Measurements from ENCODE around the gene HIRA. TPM values are rescaled to one million over a fixed set of nuclear protein-coding genes. Genes with fewer than 3 reads are reported as not detected.
A peak's percentile ranks its signal among the peaks of the same experiment; 100 is the strongest.

Gene HIRA
- total and polyA plus RNA-seq, 2 of the 8 experiments (the other 6 are each of a cell fraction or from before 2014, with no cell fraction given), result 34.9 to 67.2 TPM

- Histone ChIP-seq H3K23ac (ENCODE audit: insufficient read length) (no peak overlapping the region), H3K9me3 (ENCODE audit: insufficient read depth in 2 of 2, low read depth in 1 of 2, low read length in 1 of 2) (no peaks in the 10 kb centered on the region), H2BK120ac (replicated peaks; ENCODE audit: low read depth, low read length) (no peak overlapping the region), H3K79me1 (ENCODE audit: low read depth, low read length) (peaks cover 5% of the 10 kb centered on the region; the same call in 1 of the 2 replicates), H4K20me1 (replicated peaks in 1 of 2; ENCODE audit: control insufficient read depth in 1 of 2, insufficient read depth in 2 of 2, low read length in 2 of 2) (peaks cover 8 to 21% of the 10 kb centered on the region in 2 experiments), H3K36me3 (ENCODE audit: control insufficient read depth in 2 of 4, insufficient read depth in 4 of 4, low read length in 3 of 4) (peaks cover 7 to 40% (median 29%) of the 10 kb centered on the region in 4 experiments; a peak in 7 of 8 replicates), H4K8ac (ENCODE audit: extremely low read depth, insufficient read depth, low read length) (no peak overlapping the region), H3K27me3 (replicated peaks in 1 of 4; ENCODE audit: control insufficient read depth in 3 of 4, extremely low read depth in 1 of 4, insufficient read depth in 3 of 4, low read length in 3 of 4) (no peaks in the 10 kb centered on the region), H4K5ac (ENCODE audit: insufficient read length, low read depth, low read length) (no peak overlapping the region), H2AK5ac (ENCODE audit: low read depth, low read length) (no peak overlapping the region), H2BK12ac (ENCODE audit: low read depth, low read length) (no peak overlapping the region), H3K4me1 (replicated peaks in 1 of 4; ENCODE audit: control insufficient read depth in 3 of 4, insufficient read depth in 4 of 4, low read length in 3 of 4) (no peaks in the 10 kb centered on the region), H2BK15ac (ENCODE audit: low read length) (no peak overlapping the region), H3K4me3 (ENCODE audit: extremely low read depth in 1 of 4, insufficient read depth in 2 of 4, low read depth in 3 of 4, low read length in 4 of 4) (no peak overlapping the region), H3K14ac (ENCODE audit: insufficient read length) (no peak overlapping the region), H3K23me2 (ENCODE audit: low read depth, low read length) (no peaks in the 10 kb centered on the region), H3K18ac (ENCODE audit: extremely low read depth, low read length) (no peak overlapping the region), H3K27ac (ENCODE audit: low read depth, low read length) (no peak overlapping the region), H2BK20ac (ENCODE audit: low read length) (no peak overlapping the region), H2AFZ (ENCODE audit: low read length) (no peak overlapping the region), H4K91ac (replicated peaks; ENCODE audit: insufficient read length, low read length) (no peak overlapping the region), H3K4ac (replicated peaks; ENCODE audit: insufficient read length, low read depth, low read length) (no peak overlapping the region), H3K79me2 (ENCODE audit: control insufficient read depth in 1 of 2, insufficient read depth in 2 of 2, low read length in 2 of 2) (peaks cover 0 to 9% of the 10 kb centered on the region in 2 experiments; a peak in 1 of 4 replicates), H3K56ac (replicated peaks; ENCODE audit: insufficient read length, low read depth, low read length) (no peak overlapping the region), H3K4me2 (ENCODE audit: insufficient read depth in 1 of 2, low read depth in 2 of 2, low read length in 2 of 2) (no peak overlapping the region), H2BK5ac (ENCODE audit: low read depth, low read length) (no peak overlapping the region), H3K9ac (replicated peaks in 1 of 4; ENCODE audit: extremely low read depth in 1 of 4, low read depth in 3 of 4, low read length in 3 of 4) (no peak overlapping the region)
- CTCF ChIA-PET (ENCODE audit: partially characterized antibody), result interaction anchor here (0.8 kb wide), 2 partner anchors 11 to 24 kb away, joined by 3 read pairs; no protein-coding TSS in a partner anchor
- TF ChIP-seq SIN3A (conservative IDR thresholded peaks at IDR 0.05 in 1 of 2, IDR thresholded peaks at IDR 0.05 in 1 of 2; ENCODE audit: low read depth in 1 of 2, low read length in 2 of 2) (no peak), RAD21 (IDR thresholded peaks at IDR 0.05 in 1 of 2, conservative IDR thresholded peaks at IDR 0.05 in 1 of 2; ENCODE audit: low read depth in 2 of 2, low read length in 2 of 2) (peak in 1 of 2 experiments; percentile 14; a peak in 1 of 4 replicates)
- FAIRE-seq (no peak), DNase-seq (ENCODE audit: low read depth in 1 of 2, low spot score in 2 of 2) (no peak)
- whole genome bisulfite sequencing, 2 experiments (ENCODE audit: extremely low coverage in 1 of 2, insufficient coverage in 1 of 2, insufficient read length in 1 of 2, insufficient replicate concordance in 2 of 2, low coverage in 1 of 2, low lambda C conversion rate in 2 of 2, missing lambda C conversion rate in 1 of 2), result 82% methylated on average over 3 of the region's 3 CpGs; no CpG with 5 or more reads in 1 of the 2 experiments
- POLR2A ChIA-PET (ENCODE audit: partially characterized antibody), result interaction anchor here (1.2 to 2.0 kb wide), 2 partner anchors 9 to 13 kb away, joined by 3 to 4 read pairs; no protein-coding TSS in a partner anchor
Measured at GRCh38 chr22:19406281-19406811, 25.2 kb downstream of the HIRA start.
